CD4-positive, alpha-beta memory T cell (primary cell): ENCODE measurements around the gene POU4F1. TPM values are rescaled to one million over a fixed set of nuclear protein-coding genes. Genes with fewer than 3 reads are reported as not detected.

Experiments
- CTCF ChIA-PET: fragments of 350-600 bp; sonication (Branson Sonifier 250); formaldehyde crosslinking; loops from one replicate; lab custom pipeline; 2021; ENCODE audit warnings: inconsistent platforms; ENCODE audit not compliant: partially characterized antibody; lab: Charles Lee
- POLR2A ChIA-PET: fragments of 350-600 bp; sonication (Branson Sonifier 250); formaldehyde crosslinking; loops from one replicate; lab custom pipeline; 2021; ENCODE audit not compliant: partially characterized antibody; lab: Charles Lee
- DNase-seq, 5 donors: peaks; one replicate each; pipeline versions ENCODE4 v3.0.0 to v3.0.0-alpha.2; 2020 to 2022; ENCODE audit warnings: mixed read lengths in 1 of 5
- H3K27ac ChIP-seq: one replicate; pipeline ENCODE4 v1.7.0; 2013; ENCODE audit warnings: low read depth, low read length
- H3K27me3 ChIP-seq: 2 replicates; pipeline ENCODE4 v1.7.0; 2013; ENCODE audit warnings: mild to moderate bottlenecking, low read length, moderate library complexity; ENCODE audit not compliant: insufficient read depth
- H3K36me3 ChIP-seq: 2 replicates; pipeline ENCODE4 v1.7.0; 2013; ENCODE audit warnings: mild to moderate bottlenecking, low read length, moderate library complexity; ENCODE audit not compliant: insufficient read depth
- H3K4me1 ChIP-seq: 2 replicates; pipeline ENCODE4 v1.7.0; 2013; ENCODE audit warnings: mild to moderate bottlenecking, low read length, moderate library complexity; ENCODE audit not compliant: insufficient read depth
- H3K4me3 ChIP-seq, 2 donors: one replicate each; pipeline ENCODE4 v1.7.0; 2013; ENCODE audit warnings: low read length in 2 of 2, mild to moderate bottlenecking in 1 of 2
- H3K9me3 ChIP-seq, 2 donors: one replicate each; pipeline ENCODE4 v1.7.0; 2013; ENCODE audit warnings: low read length in 2 of 2, control low read depth in 1 of 2; ENCODE audit not compliant: control insufficient read depth in 1 of 2
- H3K27ac Mint-ChIP-seq, 7 donors: one replicate each; pipeline ENCODE4 v1.8.0; 2020 to 2021; ENCODE audit warnings: mixed read lengths in 7 of 7, mild to moderate bottlenecking in 6 of 7, inconsistent platforms in 3 of 7, moderate library complexity in 3 of 7
- H3K27me3 Mint-ChIP-seq, 2 donors: one replicate each; pipeline ENCODE4 v1.8.0; 2020 to 2021; ENCODE audit warnings: mixed read lengths in 2 of 2
- H3K36me3 Mint-ChIP-seq, 2 donors: one replicate each; pipeline ENCODE4 v1.8.0; 2020 to 2021; ENCODE audit warnings: mixed read lengths in 2 of 2, inconsistent platforms in 1 of 2, mild to moderate bottlenecking in 1 of 2
- H3K4me1 Mint-ChIP-seq, 4 donors: one replicate each; pipeline ENCODE4 v1.8.0; 2020 to 2021; ENCODE audit warnings: mixed read lengths in 4 of 4, mild to moderate bottlenecking in 1 of 4
- H3K4me3 Mint-ChIP-seq, 8 donors: one replicate each; pipeline ENCODE4 v1.8.0; 2020 to 2021; ENCODE audit warnings: mixed read lengths in 8 of 8, mild to moderate bottlenecking in 7 of 8, moderate library complexity in 6 of 8, inconsistent platforms in 3 of 8
- H3K9me3 Mint-ChIP-seq, 8 donors: one replicate each; pipeline ENCODE4 v1.8.0; 2020 to 2021; ENCODE audit warnings: mixed read lengths in 8 of 8, mild to moderate bottlenecking in 5 of 8, inconsistent platforms in 3 of 8, moderate library complexity in 1 of 8
- intact Hi-C: fragments of 100-400 bp; cut with micrococcal nuclease; formaldehyde crosslinking; loops from one replicate; pipeline ENCODE4 v1.15.1; 2023
- polyA plus RNA-seq, 2 donors: library from polyadenylated mRNA; unstranded; fragments of 300-500 nt; fragmentation: Illumina TruSeq; gene quantifications; one replicate each; pipeline ENCODE4 v1.2.3, GENCODE V29; 2021
- total RNA-seq, 2 experiments: library from RNA; stranded (reverse); gene quantifications; one replicate each; pipeline ENCODE4 v1.2.3, GENCODE V29; 2021

Gene POU4F1
- total and polyA plus RNA-seq, 4 experiments from 2014 or later: 0.06 TPM; not detected in 3

GRCh38 chr13:78618411-78618810 lies 15.1 kb upstream of the POU4F1 start:
- CTCF ChIA-PET: no interaction called here
- Histone ChIP-seq H3K36me3 (peaks cover 17% of the 10 kb centered on the region), H3K27me3 (no peaks in the 10 kb centered on the region), H3K27ac (no peak overlapping the region), H3K9me3 (no peaks in the 10 kb centered on the region), H3K4me3 (no peak overlapping the region), H3K4me1 (no peaks in the 10 kb centered on the region)
- no peaks in the 10 kb centered on the region for H3K4me1 Mint-ChIP-seq
- intact Hi-C loops: no loop called here
- DNase-seq: no peak
- POLR2A ChIA-PET: no interaction called here
- H3K27me3 Mint-ChIP-seq: peaks cover 0 to 1% of the 10 kb centered on the region in 2 donors
- no peak overlapping the region for H3K4me3 Mint-ChIP-seq
- H3K36me3 Mint-ChIP-seq: peaks cover 68 to 84% of the 10 kb centered on the region in 2 donors
- no peak overlapping the region for H3K27ac Mint-ChIP-seq
- no peaks in the 10 kb centered on the region for H3K9me3 Mint-ChIP-seq

- Histone ChIP-seq H3K4me3 (no peak overlapping the region), H3K9me3 (no peaks in the 10 kb centered on the region), H3K4me1 (peaks cover 25% of the 10 kb centered on the region), H3K27me3 (peaks cover 39% of the 10 kb centered on the region), H3K36me3 (no peaks in the 10 kb centered on the region), H3K27ac (no peak overlapping the region)
- ChIA-PET CTCF (no interaction called here), POLR2A (no interaction called here)
- Mint-ChIP-seq H3K36me3 (peaks cover 16 to 20% of the 10 kb centered on the region in 2 donors), H3K27me3 (peaks cover 36 to 40% of the 10 kb centered on the region in 2 donors), H3K27ac (no peak overlapping the region), H3K4me3 (no peak overlapping the region), H3K4me1 (peaks cover 13 to 43% (median 28%) of the 10 kb centered on the region in 4 donors), H3K9me3 (peaks cover 0 to 11% (median 0%) of the 10 kb centered on the region in 8 donors)
- no peak for DNase-seq
- intact Hi-C loops: no loop called here
Measured at GRCh38 chr13:78611040-78611439, 7.7 kb upstream of the POU4F1 start.

GRCh38 chr13:78610381-78610883 lies 7.1 kb upstream of the POU4F1 start:
- peaks cover 45% of the 10 kb centered on the region for H3K27me3 ChIP-seq
- intact Hi-C loops: no loop called here
- peaks cover 0 to 11% (median 0%) of the 10 kb centered on the region in 8 donors for H3K9me3 Mint-ChIP-seq
- peaks cover 28% of the 10 kb centered on the region for H3K4me1 ChIP-seq
- no peak overlapping the region for H3K4me3 ChIP-seq
- peaks cover 15 to 43% (median 28%) of the 10 kb centered on the region in 4 donors for H3K4me1 Mint-ChIP-seq
- peaks cover 41 to 45% of the 10 kb centered on the region in 2 donors for H3K27me3 Mint-ChIP-seq
- POLR2A ChIA-PET: interaction anchor here (0.8 kb wide), 1 partner anchor 16 kb away, joined by 3 read pairs; no protein-coding TSS in a partner anchor
- no peaks in the 10 kb centered on the region for H3K9me3 ChIP-seq
- H3K27ac ChIP-seq: no peak overlapping the region
- CTCF ChIA-PET: interaction anchor here (1.3 kb wide), 1 partner anchor 14 kb away, joined by 3 read pairs; no protein-coding TSS in a partner anchor
- DNase-seq: no peak
- H3K27ac Mint-ChIP-seq: peak overlapping the region in 1 of 7 donors; percentile 73
- peak overlapping the region in 4 of 8 donors; percentile 4 to 78 (median 44) for H3K4me3 Mint-ChIP-seq
- no peaks in the 10 kb centered on the region for H3K36me3 ChIP-seq
- peaks cover 10 to 14% of the 10 kb centered on the region in 2 donors for H3K36me3 Mint-ChIP-seq

GRCh38 chr13:78609464-78610205 lies 6.3 kb upstream of the POU4F1 start:
- intact Hi-C loops: loop anchor here (2.0 kb wide), 1 partner anchor 15 kb away; no protein-coding TSS in a partner anchor
- Mint-ChIP-seq H3K4me3 (peak overlapping the region; percentile 73 to 87 (median 82)), H3K27ac (peak overlapping the region in 2 of 7 donors; percentile 8 to 73), H3K9me3 (peaks cover 0 to 15% (median 0%) of the 10 kb centered on the region in 8 donors), H3K36me3 (peaks cover 3 to 6% of the 10 kb centered on the region in 2 donors), H3K4me1 (peaks cover 15 to 47% (median 29%) of the 10 kb centered on the region in 4 donors), H3K27me3 (peaks cover 48 to 53% of the 10 kb centered on the region in 2 donors)
- no peaks in the 10 kb centered on the region for H3K36me3 ChIP-seq
- H3K9me3 ChIP-seq: no peaks in the 10 kb centered on the region
- peak overlapping the region in 1 of 2 donors; percentile 29 for H3K4me3 ChIP-seq
- peaks cover 32% of the 10 kb centered on the region for H3K4me1 ChIP-seq
- no peak overlapping the region for H3K27ac ChIP-seq
- peaks cover 52% of the 10 kb centered on the region for H3K27me3 ChIP-seq
- DNase-seq: no peak
- ChIA-PET POLR2A (interaction anchor here (0.8 to 1.8 kb wide), 2 partner anchors 10 to 15 kb away, joined by 3 to 4 read pairs; no protein-coding TSS in a partner anchor), CTCF (interaction anchor here (1.3 kb wide), 1 partner anchor 13 kb away, joined by 3 read pairs; no protein-coding TSS in a partner anchor)

GRCh38 chr13:78608688-78609463 lies 5.5 kb upstream of the POU4F1 start:
- Histone ChIP-seq H3K4me1 (peaks cover 32% of the 10 kb centered on the region), H3K36me3 (no peaks in the 10 kb centered on the region), H3K9me3 (no peaks in the 10 kb centered on the region), H3K27ac (no peak overlapping the region), H3K27me3 (peaks cover 60% of the 10 kb centered on the region), H3K4me3 (peak overlapping the region; percentile 9 to 29)
- Mint-ChIP-seq H3K9me3 (peaks cover 0 to 20% (median 2%) of the 10 kb centered on the region in 8 donors), H3K36me3 (peaks cover 0 to under 1% of the 10 kb centered on the region in 2 donors), H3K27me3 (peaks cover 51 to 59% of the 10 kb centered on the region in 2 donors), H3K4me3 (peak overlapping the region; percentile 73 to 87 (median 82)), H3K4me1 (peaks cover 19 to 54% (median 35%) of the 10 kb centered on the region in 4 donors), H3K27ac (peak overlapping the region in 2 of 7 donors; percentile 70 to 73)
- intact Hi-C loops: loop anchor here (2.0 kb wide), 1 partner anchor 14 kb away; no protein-coding TSS in a partner anchor
- ChIA-PET CTCF (no interaction called here), POLR2A (interaction anchor here (1.8 kb wide), 1 partner anchor 9 kb away, joined by 4 read pairs; no protein-coding TSS in a partner anchor)
- no peak for DNase-seq

GRCh38 chr13:78608252-78608687 lies 4.9 kb upstream of the POU4F1 start:
- Histone ChIP-seq H3K4me3 (no peak overlapping the region), H3K9me3 (no peaks in the 10 kb centered on the region), H3K27me3 (peaks cover 63% of the 10 kb centered on the region), H3K27ac (no peak overlapping the region), H3K4me1 (peaks cover 38% of the 10 kb centered on the region), H3K36me3 (no peaks in the 10 kb centered on the region)
- peaks cover 57 to 65% of the 10 kb centered on the region in 2 donors for H3K27me3 Mint-ChIP-seq
- peaks cover 22 to 61% (median 37%) of the 10 kb centered on the region in 4 donors for H3K4me1 Mint-ChIP-seq
- DNase-seq: no peak
- POLR2A ChIA-PET: interaction anchor here (1.8 kb wide), 1 partner anchor 9 kb away, joined by 4 read pairs; no protein-coding TSS in a partner anchor
- intact Hi-C loops: loop anchor here (2.0 kb wide), 1 partner anchor 13 kb away; no protein-coding TSS in a partner anchor
- peaks cover 0 to 22% (median 2%) of the 10 kb centered on the region in 8 donors for H3K9me3 Mint-ChIP-seq
- peak overlapping the region in 3 of 7 donors; percentile 20 to 70 (median 37) for H3K27ac Mint-ChIP-seq
- peaks cover 0 to 3% of the 10 kb centered on the region in 2 donors for H3K36me3 Mint-ChIP-seq
- CTCF ChIA-PET: no interaction called here
- peak overlapping the region; percentile 54 to 87 (median 74) for H3K4me3 Mint-ChIP-seq
